IMR-90 (cell line): Measurements from ENCODE around the gene EXOC4. TPM values are rescaled to one million over a fixed set of nuclear protein-coding genes. Genes with fewer than 3 reads are reported as not detected.

Experiments
- ATAC-seq: fragments of 200-7000 bp; cut with Tn5 transposase; 2 replicates; pipeline ENCODE4 v1.9.1; 2020; ENCODE audit warnings: low read depth, mild to moderate bottlenecking, moderate library complexity
- BruUV-seq: library from RNA; stranded (reverse); fragments of 400-500 nt; replicated peaks from 2 replicates; lab custom pipeline; 2021; lab: Mats Ljungman, UMichigan
- CTCF ChIA-PET: fragments of 300-600 bp; formaldehyde crosslinking; extraction: SDS; loops from one replicate; lab custom pipeline; 2021; ENCODE audit warnings: antibody characterized with exemption; lab: Yijun Ruan, JAX
- POLR2A ChIA-PET: fragments of 300-600 bp; sonication (Branson Sonifier 250); formaldehyde crosslinking; loops from one replicate; lab custom pipeline; 2022; ENCODE audit warnings: antibody characterized with exemption; ENCODE audit not compliant: unreplicated experiment; lab: Charles Lee
- DNase-seq: peaks from one replicate; pipeline ENCODE4 v3.0.0; 2013
- H2AFZ ChIP-seq: replicated peaks from 2 replicates; pipeline ENCODE3; 2013; ENCODE audit warnings: low read length, mild to moderate bottlenecking; ENCODE audit not compliant: poor library complexity
- H2AK5ac ChIP-seq: 2 replicates; pipeline ENCODE4 v1.6.1; 2013; ENCODE audit warnings: low read depth, low read length, inconsistent platforms
- H2AK9ac ChIP-seq: replicated peaks from 2 replicates; pipeline ENCODE3; 2013; ENCODE audit warnings: mild to moderate bottlenecking, low read depth, low read length, moderate library complexity; ENCODE audit not compliant: poor library complexity
- H2BK120ac ChIP-seq: 2 replicates; pipeline ENCODE4 v1.6.1; 2013; ENCODE audit warnings: low read depth, low read length, inconsistent platforms
- H2BK15ac ChIP-seq: 3 replicates; pipeline ENCODE4 v1.6.1; 2013; ENCODE audit warnings: low read depth, low read length, inconsistent platforms
- H2BK20ac ChIP-seq: 2 replicates; pipeline ENCODE4 v1.6.1; 2013; ENCODE audit warnings: low read depth, mild to moderate bottlenecking, inconsistent platforms, low read length, moderate library complexity
- H2BK5ac ChIP-seq: 2 replicates; pipeline ENCODE4 v1.6.1; 2013; ENCODE audit warnings: mild to moderate bottlenecking, low read depth, low read length, inconsistent platforms; ENCODE audit not compliant: poor library complexity, severe bottlenecking
- H3K14ac ChIP-seq: replicated peaks from 2 replicates; pipeline ENCODE4 v1.6.1; 2013; ENCODE audit warnings: low read depth, low read length, inconsistent platforms
- H3K18ac ChIP-seq: 2 replicates; pipeline ENCODE4 v1.6.1; 2013; ENCODE audit warnings: low read depth, low read length, control low read depth
- H3K23ac ChIP-seq: 2 replicates; pipeline ENCODE4 v1.6.1; 2013; ENCODE audit warnings: low read depth, low read length, inconsistent platforms
- H3K27ac ChIP-seq: 2 replicates; pipeline ENCODE4 v1.5.1; 2013; ENCODE audit warnings: mild to moderate bottlenecking, control low read depth, low read length; ENCODE audit not compliant: insufficient read depth
- H3K27me3 ChIP-seq: 2 replicates; pipeline ENCODE4 v1.6.1; 2013; ENCODE audit warnings: low read length; ENCODE audit not compliant: control insufficient read depth, insufficient read depth
- H3K36me3 ChIP-seq: 2 replicates; pipeline ENCODE4 v1.6.1; 2013; ENCODE audit warnings: low read length, mixed read lengths; ENCODE audit not compliant: control insufficient read depth, insufficient read depth
- H3K4ac ChIP-seq: 2 replicates; pipeline ENCODE4 v1.6.1; 2013; ENCODE audit warnings: low read depth, low read length, inconsistent platforms
- H3K4me1 ChIP-seq: 2 replicates; pipeline ENCODE4 v1.6.1; 2013; ENCODE audit warnings: low read length, mixed read lengths; ENCODE audit not compliant: control insufficient read depth, insufficient read depth
- H3K4me2 ChIP-seq: 2 replicates; pipeline ENCODE4 v1.6.1; 2013; ENCODE audit warnings: low read depth, mild to moderate bottlenecking, control low read depth, low read length, moderate library complexity
- H3K4me3 ChIP-seq: 2 replicates; pipeline ENCODE4 v1.5.1; 2013; ENCODE audit warnings: low read depth, mild to moderate bottlenecking, control low read depth, low read length, moderate library complexity; ENCODE audit not compliant: insufficient read depth
- H3K56ac ChIP-seq: 2 replicates; pipeline ENCODE4 v1.6.1; 2013; ENCODE audit warnings: low read length, inconsistent platforms; ENCODE audit not compliant: insufficient read depth; ENCODE audit errors: extremely low read depth
- H3K79me1 ChIP-seq, 2 experiments: 2 replicates each; pipeline ENCODE4 v1.6.1; 2013; ENCODE audit warnings: low read length in 2 of 2, inconsistent platforms in 1 of 2, low read depth in 1 of 2
- H3K9ac ChIP-seq: 2 replicates; pipeline ENCODE4 v1.6.1; 2013; ENCODE audit warnings: low read depth, low read length, control low read depth
- H3K9me1 ChIP-seq: 2 replicates; pipeline ENCODE4 v1.6.1; 2013; ENCODE audit warnings: low read length, inconsistent platforms; ENCODE audit not compliant: insufficient read depth
- H3K9me3 ChIP-seq: 2 replicates; pipeline ENCODE4 v1.6.1; 2013; ENCODE audit warnings: low read length; ENCODE audit not compliant: control insufficient read depth, insufficient read depth
- H4K20me1 ChIP-seq: 2 replicates; pipeline ENCODE4 v1.6.1; 2013; ENCODE audit warnings: low read length, inconsistent platforms; ENCODE audit not compliant: insufficient read depth
- H4K5ac ChIP-seq: 2 replicates; pipeline ENCODE4 v1.6.1; 2013; ENCODE audit warnings: mild to moderate bottlenecking, low read depth, low read length, control low read depth
- H4K8ac ChIP-seq, 2 experiments: 2 replicates each; pipeline ENCODE4 v1.6.1; 2013; ENCODE audit warnings: low read depth in 2 of 2, low read length in 2 of 2, control low read depth in 1 of 2, inconsistent platforms in 1 of 2
- H4K91ac ChIP-seq: 2 replicates; pipeline ENCODE4 v1.6.1; 2013; ENCODE audit warnings: low read depth, low read length, inconsistent platforms; ENCODE audit not compliant: insufficient read depth
- BHLHE40 ChIP-seq: fragments of 150-350 bp; IDR thresholded peaks from 2 replicates; pipeline ENCODE4 v1.6.1; 2016; ENCODE audit warnings: mild to moderate bottlenecking, low read depth, low read length
- CEBPB ChIP-seq: IDR thresholded peaks from 2 replicates; pipeline ENCODE4 v1.6.1; 2012; ENCODE audit warnings: low read depth, low read length, improper control_type of control experiment
- CHD1 ChIP-seq: IDR thresholded peaks from 2 replicates; pipeline ENCODE4 v1.6.1; 2012; ENCODE audit warnings: low read depth, low read length, improper control_type of control experiment
- FOS ChIP-seq: fragments of 150-350 bp; IDR thresholded peaks from 2 replicates; pipeline ENCODE4 v1.6.1; 2016; ENCODE audit warnings: low read depth, low read length
- MAFK ChIP-seq: IDR thresholded peaks from 2 replicates; pipeline ENCODE4 v1.6.1; 2012; ENCODE audit warnings: low read depth, low read length, improper control_type of control experiment
- MAZ ChIP-seq: IDR thresholded peaks from 2 replicates; pipeline ENCODE4 v1.6.1; 2012; ENCODE audit warnings: low read depth, mild to moderate bottlenecking, low read length, improper control_type of control experiment, moderate library complexity, borderline replicate concordance
- MXI1 ChIP-seq: IDR thresholded peaks from 2 replicates; pipeline ENCODE4 v1.6.1; 2012; ENCODE audit warnings: low read depth, mild to moderate bottlenecking, low read length, moderate library complexity, borderline replicate concordance
- NFE2L2 ChIP-seq: fragments of 150-350 bp; IDR thresholded peaks from 2 replicates; pipeline ENCODE4 v1.6.1; 2016; ENCODE audit warnings: low read depth, mild to moderate bottlenecking, low read length
- POLR2A ChIP-seq: IDR thresholded peaks from 2 replicates; pipeline ENCODE4 v1.6.1; 2012; ENCODE audit warnings: mild to moderate bottlenecking, low read depth, low read length
- RAD21 ChIP-seq: IDR thresholded peaks from 2 replicates; pipeline ENCODE4 v1.6.1; 2012; ENCODE audit warnings: low read length, improper control_type of control experiment
- RCOR1 ChIP-seq: IDR thresholded peaks from 2 replicates; pipeline ENCODE4 v1.6.1; 2012; ENCODE audit warnings: mild to moderate bottlenecking, low read length, improper control_type of control experiment; ENCODE audit not compliant: insufficient replicate concordance
- RFX5 ChIP-seq: IDR thresholded peaks from 2 replicates; pipeline ENCODE4 v1.8.0; 2012; ENCODE audit warnings: low read depth, mild to moderate bottlenecking, low read length, moderate library complexity
- SMC3 ChIP-seq: fragments of 150-350 bp; IDR thresholded peaks from 2 replicates; pipeline ENCODE4 v1.6.1; 2016; ENCODE audit warnings: low read depth, mild to moderate bottlenecking, antibody characterized with exemption, low read length, moderate library complexity
- WGBS, 2 experiments: methylation state at CpG; one replicate each; pipeline versions ENCODE4 v1.1.5 to v1.1.7; 2013; ENCODE audit warnings: missing lambda C conversion rate in 2 of 2; ENCODE audit not compliant: insufficient read length in 1 of 2; ENCODE audit errors: extremely low coverage in 2 of 2; 5-methylcytosine and 5-hydroxymethylcytosine counted together
- dilution Hi-C: fragments of 300-500 bp; cut with HindIII; formaldehyde crosslinking; loops from one replicate; pipeline ENCODE4 v1.14.3; 2018; ENCODE audit warnings: low sequenced_read_pairs; ENCODE audit not compliant: unreplicated experiment
- in situ Hi-C: fragments of 300-500 bp; cut with MboI; formaldehyde crosslinking; loops from 3 replicates; pipeline ENCODE4 v1.14.3; 2019; ENCODE audit warnings: low sequenced_read_pairs, inconsistent platforms, mixed read lengths
- intact Hi-C: fragments of 100-400 bp; cut with micrococcal nuclease; formaldehyde crosslinking; loops from 2 replicates; pipeline ENCODE4 v1.10.0; 2022
- polyA plus RNA-seq, 3 experiments: library from polyadenylated mRNA; depleted of rRNA; stranded (reverse); fragments of >200 nt; gene quantifications; 2 replicates each; pipeline ENCODE4 v1.2.3, GENCODE V29; 2012; ENCODE audit warnings: low replicate concordance in 1 of 3
- total RNA-seq: library from RNA; depleted of rRNA; stranded (reverse); fragments of >200 nt; gene quantifications from 2 replicates; pipeline ENCODE4 v1.2.3, GENCODE V29; 2012
- TF ChIP-seq, protein P1 (sequence below): fragments of 150-350 bp; IDR thresholded peaks from 2 replicates; pipeline ENCODE4 v1.6.1; 2016; ENCODE audit warnings: low read depth, mild to moderate bottlenecking, low read length, moderate library complexity, borderline replicate concordance
- TF ChIP-seq, protein P2 (sequence below): fragments of 150-350 bp; IDR thresholded peaks from 2 replicates; pipeline ENCODE4 v1.6.1; 2017; ENCODE audit warnings: mild to moderate bottlenecking, antibody characterized with exemption, low read length, low read depth
- TF ChIP-seq, protein P3 (sequence below): conservative IDR thresholded peaks from 2 replicates; pipeline ENCODE4 v1.5.1; 2012; ENCODE audit warnings: mild to moderate bottlenecking, low read depth, low read length, improper control_type of control experiment

The EXOC4 gene
- total and polyA plus RNA-seq, 2 of the 4 experiments (the other 2 are of a cell fraction), result 25.4 to 94.6 TPM

DNA sequence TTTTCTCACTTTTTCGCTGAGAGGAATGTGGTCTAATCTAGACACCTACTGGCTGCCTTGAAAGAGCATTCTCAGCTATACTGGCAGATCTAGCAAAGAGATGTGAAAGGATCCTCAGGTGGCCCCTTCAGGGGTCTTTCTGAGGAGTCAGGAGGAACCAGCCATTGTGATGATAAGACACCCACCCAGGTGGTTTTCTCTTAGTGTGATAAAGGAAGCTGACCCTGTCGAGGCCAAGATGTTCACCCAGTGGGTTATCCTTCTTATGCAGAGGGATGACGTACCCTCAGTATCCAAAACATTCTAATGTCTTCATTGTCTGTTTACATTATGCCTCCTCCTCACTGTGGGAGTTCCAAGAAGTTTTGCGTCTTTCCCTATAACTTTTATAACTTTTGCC lies 776.0 kb downstream of the EXOC4 start:
- Histone ChIP-seq H4K5ac (no peak overlapping the region), H3K9ac (no peak overlapping the region), H3K79me1 (no peaks in the 10 kb centered on the region), H3K9me1 (peaks cover 6% of the 10 kb centered on the region), H4K91ac (no peak overlapping the region), H2AFZ (no peak overlapping the region), H3K4me2 (no peak overlapping the region), H3K4me3 (no peak overlapping the region), H3K4ac (no peak overlapping the region), H2BK20ac (no peak overlapping the region), H3K14ac (no peak overlapping the region), H2AK9ac (no peak overlapping the region), H4K8ac (no peak overlapping the region), H3K18ac (no peak overlapping the region), H3K56ac (no peak overlapping the region), H3K23ac (no peak overlapping the region), H3K27ac (no peak overlapping the region), H2AK5ac (no peak overlapping the region), H3K27me3 (no peaks in the 10 kb centered on the region), H3K9me3 (no peaks in the 10 kb centered on the region), H3K36me3 (no peaks in the 10 kb centered on the region), H3K4me1 (peaks cover 3% of the 10 kb centered on the region; the same call in 1 of the 2 replicates), H2BK120ac (no peak overlapping the region), H2BK5ac (no peak overlapping the region), H4K20me1 (no peaks in the 10 kb centered on the region), H2BK15ac (no peak overlapping the region)
- dilution Hi-C loops (no loop called here), intact Hi-C loops (no loop called here), in situ Hi-C loops (no loop called here)
- DNase-seq (no peak), ATAC-seq (no peak)
- ChIA-PET CTCF (no interaction called here), POLR2A (no interaction called here)
- WGBS, 2 experiments, result 100% methylated on average over 1 of the region's 4 CpGs; no CpG with 5 or more reads in 1 of the 2 experiments
- no TSS peak for BruUV-seq
- TF ChIP-seq MXI1 (no peak), BHLHE40 (no peak), RCOR1 (no peak), RFX5 (no peak), FOS (no peak), CHD1 (no peak), MAFK (no peak), CEBPB (no peak), POLR2A (no peak), RAD21 (no peak), NFE2L2 (no peak), MAZ (no peak), SMC3 (no peak)
- TF ChIP-seq, protein P1, sequence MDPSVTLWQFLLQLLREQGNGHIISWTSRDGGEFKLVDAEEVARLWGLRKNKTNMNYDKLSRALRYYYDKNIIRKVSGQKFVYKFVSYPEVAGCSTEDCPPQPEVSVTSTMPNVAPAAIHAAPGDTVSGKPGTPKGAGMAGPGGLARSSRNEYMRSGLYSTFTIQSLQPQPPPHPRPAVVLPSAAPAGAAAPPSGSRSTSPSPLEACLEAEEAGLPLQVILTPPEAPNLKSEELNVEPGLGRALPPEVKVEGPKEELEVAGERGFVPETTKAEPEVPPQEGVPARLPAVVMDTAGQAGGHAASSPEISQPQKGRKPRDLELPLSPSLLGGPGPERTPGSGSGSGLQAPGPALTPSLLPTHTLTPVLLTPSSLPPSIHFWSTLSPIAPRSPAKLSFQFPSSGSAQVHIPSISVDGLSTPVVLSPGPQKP, result no peak
- TF ChIP-seq, protein P2, sequence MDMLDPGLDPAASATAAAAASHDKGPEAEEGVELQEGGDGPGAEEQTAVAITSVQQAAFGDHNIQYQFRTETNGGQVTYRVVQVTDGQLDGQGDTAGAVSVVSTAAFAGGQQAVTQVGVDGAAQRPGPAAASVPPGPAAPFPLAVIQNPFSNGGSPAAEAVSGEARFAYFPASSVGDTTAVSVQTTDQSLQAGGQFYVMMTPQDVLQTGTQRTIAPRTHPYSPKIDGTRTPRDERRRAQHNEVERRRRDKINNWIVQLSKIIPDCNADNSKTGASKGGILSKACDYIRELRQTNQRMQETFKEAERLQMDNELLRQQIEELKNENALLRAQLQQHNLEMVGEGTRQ, result no peak
- TF ChIP-seq, protein P3, sequence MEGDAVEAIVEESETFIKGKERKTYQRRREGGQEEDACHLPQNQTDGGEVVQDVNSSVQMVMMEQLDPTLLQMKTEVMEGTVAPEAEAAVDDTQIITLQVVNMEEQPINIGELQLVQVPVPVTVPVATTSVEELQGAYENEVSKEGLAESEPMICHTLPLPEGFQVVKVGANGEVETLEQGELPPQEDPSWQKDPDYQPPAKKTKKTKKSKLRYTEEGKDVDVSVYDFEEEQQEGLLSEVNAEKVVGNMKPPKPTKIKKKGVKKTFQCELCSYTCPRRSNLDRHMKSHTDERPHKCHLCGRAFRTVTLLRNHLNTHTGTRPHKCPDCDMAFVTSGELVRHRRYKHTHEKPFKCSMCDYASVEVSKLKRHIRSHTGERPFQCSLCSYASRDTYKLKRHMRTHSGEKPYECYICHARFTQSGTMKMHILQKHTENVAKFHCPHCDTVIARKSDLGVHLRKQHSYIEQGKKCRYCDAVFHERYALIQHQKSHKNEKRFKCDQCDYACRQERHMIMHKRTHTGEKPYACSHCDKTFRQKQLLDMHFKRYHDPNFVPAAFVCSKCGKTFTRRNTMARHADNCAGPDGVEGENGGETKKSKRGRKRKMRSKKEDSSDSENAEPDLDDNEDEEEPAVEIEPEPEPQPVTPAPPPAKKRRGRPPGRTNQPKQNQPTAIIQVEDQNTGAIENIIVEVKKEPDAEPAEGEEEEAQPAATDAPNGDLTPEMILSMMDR, result no peak
